Loucy (cell line): ENCODE measurements around the gene PHRF1.

Source experiments
- CTCF ChIP-seq: fragments of 200-600 bp; sonication (generic); conservative IDR thresholded peaks from 2 replicates; pipeline ENCODE4 v1.5.1; 2014; ENCODE audit warnings: mild to moderate bottlenecking, antibody characterized with exemption, low read length
- EZH2phosphoT487 ChIP-seq: fragments of 200-600 bp; IDR thresholded peaks from 2 replicates; pipeline ENCODE4 v1.6.1; 2018; ENCODE audit warnings: antibody characterized with exemption, mild to moderate bottlenecking, moderate library complexity, borderline replicate concordance

GRCh38 chr11:555780-556661, 20.2 kb upstream of the PHRF1 start:
- TF ChIP-seq EZH2phosphoT487 (no peak), CTCF (no peak)
